Ureter (tissue), 1 donor: ENCODE measurements around the gene ACSL4. TPM values are rescaled to one million over a fixed set of nuclear protein-coding genes. Genes with fewer than 3 reads are reported as not detected.

ENCODE experiments used
- DNase-seq: peaks from one replicate; pipeline ENCODE4 v3.0.0-alpha.2; 2020; ENCODE audit warnings: low spot score
- total RNA-seq: library from RNA; stranded (reverse); gene quantifications from one replicate; pipeline ENCODE4 v1.2.4, GENCODE V29; 2023
- donor health status: DM: yes; HTN: yes; CAD: no.

The ACSL4 gene
- total RNA-seq, 1 donor from 2014 or later: 38.8 TPM

- DNase-seq: no peak
These were observed 131.6 kb downstream of the ACSL4 start for GRCh38 chrX:109601486-109601885.

DNA sequence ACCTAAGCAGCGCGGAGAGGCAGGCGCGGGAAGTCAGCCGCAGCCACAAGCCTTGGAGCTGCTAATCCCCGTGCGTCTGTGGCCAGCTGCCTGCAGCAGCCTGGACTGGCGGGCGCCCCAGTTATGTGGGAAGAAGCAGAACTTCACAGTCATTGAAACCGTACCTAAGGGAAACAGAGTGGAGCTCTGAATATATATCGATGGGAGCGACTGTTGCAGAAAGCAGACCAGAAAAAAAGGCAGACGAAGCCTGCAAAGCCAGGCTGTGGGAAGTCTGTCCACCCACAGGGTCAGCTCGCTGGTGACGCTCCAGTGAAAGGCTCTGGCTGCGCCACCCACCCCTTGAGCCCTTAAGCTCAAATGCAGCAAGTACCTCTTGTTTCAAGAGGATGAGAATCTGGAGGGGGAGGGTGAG is 132.8 kb downstream of the ACSL4 start:
- no peak for DNase-seq

DNA sequence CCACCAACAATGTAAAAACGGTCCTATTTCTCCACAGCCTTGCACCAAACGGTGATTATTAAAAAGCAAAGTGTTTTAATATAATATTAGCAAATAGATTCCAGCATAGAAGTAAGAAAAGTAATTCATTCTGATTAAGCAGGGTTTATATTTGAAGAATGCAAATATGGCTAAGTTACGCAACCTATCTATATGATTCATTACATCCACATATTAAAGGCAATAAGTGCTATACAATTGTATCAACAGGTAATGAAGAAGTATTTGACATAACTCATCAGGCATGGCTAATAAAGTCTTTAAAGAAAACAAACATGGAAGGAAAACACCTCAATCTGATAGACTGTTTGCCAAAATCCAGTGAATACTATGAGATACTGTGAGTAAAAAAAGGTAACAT is 137.0 kb downstream of the ACSL4 start:
- no peak for DNase-seq

Other genes with a start within 250 kb of the ACSL4 start
- gene NXT2, start 196.4 kb downstream of the ACSL4 start, total RNA-seq: 10.1 TPM
- gene KCNE5, start 108.1 kb downstream of the ACSL4 start, total RNA-seq: 0.26 TPM